ENCODE measurements around the gene HLA-DRB1.

HLA-DRB1 gene

DNA sequence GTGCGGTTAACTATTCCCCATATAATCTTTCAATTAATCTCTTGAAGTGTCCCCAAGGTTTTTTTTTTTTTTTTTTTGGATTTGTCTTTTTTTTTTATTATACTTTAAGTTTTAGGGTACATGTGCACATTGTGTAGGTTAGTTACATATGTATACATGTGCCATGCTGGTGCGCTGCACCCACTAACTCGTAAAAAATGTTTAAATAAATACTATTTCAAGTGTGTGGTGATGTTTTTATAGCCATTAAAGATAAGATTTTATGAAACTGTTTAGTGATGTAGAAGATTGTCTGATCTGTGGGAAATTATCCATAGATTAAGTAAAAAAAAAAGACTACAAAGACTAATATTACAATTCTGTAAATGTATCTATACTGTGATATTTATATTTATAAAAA lies 34.9 kb upstream of the HLA-DRB1 start:
- H3K27ac ChIP-seq (ENCODE audit: insufficient read depth, low read depth, low read length, poor library complexity, severe bottlenecking) = no peak overlapping the region
- WGBS, 2 experiments = no CpG with 5 or more reads among the region's 3 CpGs

DNA sequence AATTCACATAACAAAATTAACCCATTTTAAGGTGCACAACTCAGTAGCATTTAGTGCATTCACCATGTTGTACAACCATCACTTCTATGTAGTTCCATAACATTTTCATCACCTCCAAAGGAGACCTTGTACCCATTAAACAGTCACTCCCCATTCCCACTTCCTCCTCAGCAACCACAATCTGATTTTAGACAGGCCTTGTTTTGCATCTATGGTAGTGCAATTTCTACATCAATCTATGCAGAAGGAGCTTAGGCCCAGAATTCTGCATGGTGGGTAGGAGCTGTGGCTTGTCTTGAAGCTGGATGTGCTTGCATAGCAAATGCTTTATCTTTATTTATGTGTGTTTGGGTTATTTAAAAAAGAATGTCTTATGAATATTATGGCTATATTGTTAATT lies 34.0 kb upstream of the HLA-DRB1 start:
- H3K36me3 ChIP-seq (ENCODE audit: control insufficient read depth, insufficient read depth, low read length) = no peaks in the 10 kb centered on the region
- no peaks in the 10 kb centered on the region for H3K9me3 ChIP-seq (ENCODE audit: control insufficient read depth, low read length)
- H3K4me3 ChIP-seq (ENCODE audit: insufficient read depth, low read depth, low read length) = no peak overlapping the region
- H3K27me3 ChIP-seq (ENCODE audit: control insufficient read depth, insufficient read depth, low read length, poor library complexity, severe bottlenecking) = no peaks in the 10 kb centered on the region
- H3K27ac ChIP-seq (ENCODE audit: insufficient read depth, low read depth, low read length, poor library complexity, severe bottlenecking) = no peak overlapping the region
- H3K4me1 ChIP-seq (ENCODE audit: control insufficient read depth, insufficient read depth, low read length) = no peaks in the 10 kb centered on the region

More for the DNA sequence above, 34.9 kb upstream of the HLA-DRB1 start:
- Histone ChIP-seq H3K4me1 (ENCODE audit: control insufficient read depth, insufficient read depth, low read length) (no peaks in the 10 kb centered on the region), H3K36me3 (ENCODE audit: control insufficient read depth, insufficient read depth, low read length) (no peaks in the 10 kb centered on the region), H3K9me3 (ENCODE audit: control insufficient read depth, low read length) (no peaks in the 10 kb centered on the region), H3K27me3 (ENCODE audit: control insufficient read depth, insufficient read depth, low read length, poor library complexity, severe bottlenecking) (no peaks in the 10 kb centered on the region), H3K4me3 (ENCODE audit: insufficient read depth, low read depth, low read length) (no peak overlapping the region)

DNA sequence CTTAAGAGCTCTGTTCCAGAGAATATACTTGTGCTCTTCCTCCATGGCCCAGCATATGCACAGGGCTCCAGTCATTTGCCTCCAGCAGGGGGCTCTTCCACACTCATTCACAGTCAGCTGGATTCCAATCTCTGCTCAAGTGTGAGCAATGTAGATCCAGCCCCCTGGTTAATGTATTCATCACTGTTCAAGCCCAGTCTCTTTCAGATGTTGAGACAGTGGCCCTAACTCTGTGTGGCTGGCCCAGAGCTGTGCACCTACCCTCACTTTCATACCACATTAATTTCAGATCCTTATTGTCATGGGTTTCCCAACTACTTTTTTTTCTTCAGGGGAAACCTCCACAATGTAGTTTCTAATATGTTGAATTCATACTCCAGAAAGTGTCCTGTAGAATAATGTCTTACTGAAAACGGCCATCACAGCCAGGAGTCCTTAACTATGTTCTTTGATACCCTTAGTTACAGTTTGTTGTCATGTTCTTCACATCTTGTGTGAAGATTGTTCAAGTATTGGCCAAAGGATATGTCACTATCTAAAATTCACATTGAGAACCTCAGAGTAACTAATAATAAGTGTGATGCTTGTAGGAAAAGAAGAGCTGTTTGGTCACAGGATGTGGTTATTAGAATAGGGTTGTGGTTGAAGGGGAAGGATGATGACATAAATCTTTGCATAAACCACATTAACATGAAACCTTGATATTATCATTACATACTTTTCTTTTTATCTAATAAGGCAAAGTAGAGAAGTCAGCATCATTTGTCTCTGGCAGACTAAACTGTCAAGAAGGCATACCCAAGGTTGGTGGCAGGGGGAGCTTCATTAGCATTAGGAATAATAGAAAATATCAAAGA lies 33.1 kb upstream of the HLA-DRB1 start:
- Histone ChIP-seq H3K9me3 (ENCODE audit: control insufficient read depth, low read length) (no peaks in the 10 kb centered on the region), H3K27ac (ENCODE audit: insufficient read depth, low read depth, low read length, poor library complexity, severe bottlenecking) (no peak overlapping the region), H3K36me3 (ENCODE audit: control insufficient read depth, insufficient read depth, low read length) (no peaks in the 10 kb centered on the region), H3K27me3 (ENCODE audit: control insufficient read depth, insufficient read depth, low read length, poor library complexity, severe bottlenecking) (no peaks in the 10 kb centered on the region), H3K4me3 (ENCODE audit: insufficient read depth, low read depth, low read length) (no peak overlapping the region), H3K4me1 (ENCODE audit: control insufficient read depth, insufficient read depth, low read length) (no peaks in the 10 kb centered on the region)
- 50 to 89% methylated on average over 1 of the region's 1 CpG for WGBS, 2 experiments

DNA sequence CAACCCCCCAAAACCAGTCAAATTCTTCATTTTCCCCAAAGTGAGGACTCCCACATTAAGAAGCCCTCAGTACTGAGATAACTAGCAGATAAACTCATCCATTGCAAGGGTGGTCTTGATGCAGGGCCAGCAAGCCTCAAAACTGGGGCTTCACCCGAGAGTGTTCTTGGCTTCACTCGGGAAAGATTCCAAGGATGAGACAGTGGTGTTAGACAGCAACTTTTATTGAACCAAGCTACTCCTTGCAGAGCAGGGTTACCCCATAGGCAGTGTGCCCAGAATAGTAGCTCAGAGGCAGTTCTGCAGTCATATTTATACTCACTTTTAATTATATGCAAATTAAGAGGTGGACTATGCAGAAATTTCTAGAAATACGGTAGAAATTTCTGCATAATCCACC lies 31.7 kb upstream of the HLA-DRB1 start:
- Histone ChIP-seq H3K9me3 (ENCODE audit: control insufficient read depth, low read length) (no peaks in the 10 kb centered on the region), H3K36me3 (ENCODE audit: control insufficient read depth, insufficient read depth, low read length) (no peaks in the 10 kb centered on the region), H3K4me3 (ENCODE audit: insufficient read depth, low read depth, low read length) (no peak overlapping the region), H3K27me3 (ENCODE audit: control insufficient read depth, insufficient read depth, low read length, poor library complexity, severe bottlenecking) (no peaks in the 10 kb centered on the region), H3K4me1 (ENCODE audit: control insufficient read depth, insufficient read depth, low read length) (no peaks in the 10 kb centered on the region), H3K27ac (ENCODE audit: insufficient read depth, low read depth, low read length, poor library complexity, severe bottlenecking) (no peak overlapping the region)
- WGBS, 2 experiments = 56% methylated on average over 2 to 3 of the region's 3 CpGs

DNA sequence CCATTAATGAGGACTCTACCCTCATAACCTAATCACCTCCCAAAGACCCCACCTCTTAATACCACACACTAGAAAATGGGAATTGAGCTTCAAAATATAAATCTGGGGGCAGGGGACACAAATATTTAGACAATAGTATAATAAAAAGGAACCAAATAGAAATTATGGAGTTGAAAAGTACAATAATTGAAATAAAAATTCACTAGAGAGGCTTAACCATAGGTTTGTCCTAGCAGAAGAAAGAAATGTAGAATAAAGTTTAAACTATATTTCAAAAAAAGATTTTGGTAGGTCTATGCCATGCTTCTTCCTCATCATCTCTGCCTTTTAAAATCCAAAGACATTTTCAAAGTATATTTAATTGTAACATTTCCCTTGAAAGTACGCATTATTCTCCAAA lies 28.1 kb upstream of the HLA-DRB1 start:
- 79% methylated on average over 1 of the region's 1 CpG; no CpG with 5 or more reads in 1 of the 2 experiments for WGBS, 2 experiments

DNA sequence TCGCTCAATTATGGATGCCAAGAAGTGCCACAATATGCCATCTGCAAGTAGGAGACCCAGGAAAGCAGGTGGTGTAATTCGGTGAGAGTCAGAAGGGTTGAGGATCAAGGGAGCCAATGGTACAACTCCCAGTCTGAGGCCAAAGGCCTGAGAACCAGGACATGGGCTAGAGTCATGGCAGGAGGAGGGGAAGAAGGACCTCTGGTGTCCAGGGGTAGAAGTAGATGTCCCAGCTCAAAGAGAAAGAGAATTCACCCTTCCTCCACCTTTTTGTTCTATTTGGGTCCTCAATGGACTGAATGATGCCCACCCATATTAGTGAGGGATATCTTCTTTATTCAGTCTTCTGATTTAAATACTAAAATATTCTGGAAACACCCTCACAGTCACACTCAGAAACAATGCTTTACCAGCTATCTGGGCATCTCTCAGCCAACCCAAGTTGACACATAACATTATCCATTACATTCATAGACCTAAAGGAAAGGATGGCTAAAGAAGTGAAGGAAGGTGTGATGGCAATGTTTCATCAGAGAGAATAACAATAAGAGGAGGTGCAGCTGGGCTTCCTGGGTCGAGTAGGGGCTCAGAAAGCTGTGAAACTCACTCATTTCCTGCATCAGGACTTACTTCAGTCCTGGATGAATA lies 26.4 kb upstream of the HLA-DRB1 start:
- no peaks in the 10 kb centered on the region for H3K9me3 ChIP-seq (ENCODE audit: control insufficient read depth, low read length)
- no peak overlapping the region for H3K27ac ChIP-seq (ENCODE audit: insufficient read depth, low read depth, low read length, poor library complexity, severe bottlenecking)
- H3K4me3 ChIP-seq (ENCODE audit: insufficient read depth, low read depth, low read length) = no peak overlapping the region
- H3K27me3 ChIP-seq (ENCODE audit: control insufficient read depth, insufficient read depth, low read length, poor library complexity, severe bottlenecking) = no peaks in the 10 kb centered on the region
- no peaks in the 10 kb centered on the region for H3K36me3 ChIP-seq (ENCODE audit: control insufficient read depth, insufficient read depth, low read length)
- H3K4me1 ChIP-seq (ENCODE audit: control insufficient read depth, insufficient read depth, low read length) = no peaks in the 10 kb centered on the region
- 58 to 68% methylated on average over 3 of the region's 3 CpGs for WGBS, 2 experiments

More for the DNA sequence above, 28.1 kb upstream of the HLA-DRB1 start:
- H3K27ac ChIP-seq (ENCODE audit: insufficient read depth, low read depth, low read length, poor library complexity, severe bottlenecking) = no peak overlapping the region
- no peak overlapping the region for H3K4me3 ChIP-seq (ENCODE audit: insufficient read depth, low read depth, low read length)
- H3K9me3 ChIP-seq (ENCODE audit: control insufficient read depth, low read length) = no peaks in the 10 kb centered on the region
- no peaks in the 10 kb centered on the region for H3K27me3 ChIP-seq (ENCODE audit: control insufficient read depth, insufficient read depth, low read length, poor library complexity, severe bottlenecking)
- no peaks in the 10 kb centered on the region for H3K36me3 ChIP-seq (ENCODE audit: control insufficient read depth, insufficient read depth, low read length)
- H3K4me1 ChIP-seq (ENCODE audit: control insufficient read depth, insufficient read depth, low read length) = no peaks in the 10 kb centered on the region

DNA sequence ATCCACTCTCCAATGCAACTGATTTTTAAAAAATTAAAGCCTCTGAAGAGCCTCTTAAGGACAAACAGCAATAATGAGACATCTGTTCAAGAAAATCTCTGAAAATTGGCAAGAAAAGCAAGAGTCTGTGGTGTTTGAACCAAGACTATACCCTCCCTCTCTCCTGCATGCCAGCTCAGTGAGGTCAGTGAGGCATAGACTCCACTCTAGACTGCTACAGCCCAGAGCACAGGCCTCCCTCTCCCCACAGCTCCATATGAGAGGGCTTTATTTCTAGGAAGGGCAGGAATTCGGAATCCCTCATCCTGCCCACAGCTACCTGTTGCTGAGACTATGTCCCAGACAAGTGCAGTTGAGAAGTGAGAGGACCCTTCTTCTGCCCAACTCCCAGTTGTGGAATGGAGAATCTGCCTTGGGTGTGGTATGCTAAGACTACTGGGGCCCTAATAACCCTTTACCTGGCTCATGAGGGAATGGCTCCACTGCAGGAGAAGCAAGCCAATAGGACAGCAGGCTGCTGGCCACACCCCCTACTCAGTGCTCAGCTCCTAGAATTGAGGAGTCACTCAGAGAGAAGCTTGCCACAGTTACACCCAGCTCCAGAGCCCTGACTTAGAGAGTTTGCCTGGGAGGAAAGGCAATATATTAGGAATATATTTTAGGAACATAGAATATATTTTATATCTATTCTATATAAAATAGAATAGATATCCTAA lies 24.9 kb upstream of the HLA-DRB1 start:
- Histone ChIP-seq H3K36me3 (ENCODE audit: control insufficient read depth, insufficient read depth, low read length) (no peaks in the 10 kb centered on the region), H3K9me3 (ENCODE audit: control insufficient read depth, low read length) (no peaks in the 10 kb centered on the region), H3K4me3 (ENCODE audit: insufficient read depth, low read depth, low read length) (no peak overlapping the region), H3K27ac (ENCODE audit: insufficient read depth, low read depth, low read length, poor library complexity, severe bottlenecking) (no peak overlapping the region), H3K4me1 (ENCODE audit: control insufficient read depth, insufficient read depth, low read length) (no peaks in the 10 kb centered on the region), H3K27me3 (ENCODE audit: control insufficient read depth, insufficient read depth, low read length, poor library complexity, severe bottlenecking) (no peaks in the 10 kb centered on the region)
- 33 to 50% methylated on average over 1 of the region's 1 CpG for WGBS, 2 experiments

DNA sequence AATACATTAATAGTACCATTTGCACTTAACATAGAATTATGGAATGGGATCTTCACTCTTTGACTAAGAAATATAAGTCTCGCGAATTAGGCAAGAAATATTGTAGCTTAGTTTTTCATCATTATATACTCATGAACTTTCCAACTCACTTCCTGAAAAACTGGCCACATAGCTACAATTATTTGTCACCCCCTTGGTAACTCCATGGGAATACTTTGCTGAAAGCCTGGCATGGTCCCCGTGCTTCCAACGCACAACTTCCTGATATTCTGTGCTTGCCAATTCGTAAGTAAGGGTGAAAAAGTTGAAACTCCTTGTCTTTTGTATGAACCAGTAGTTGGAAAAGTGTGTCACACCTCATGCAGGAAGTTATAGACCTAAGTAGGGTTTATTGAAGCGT lies 23.8 kb upstream of the HLA-DRB1 start:
- H3K4me1 ChIP-seq (ENCODE audit: control insufficient read depth, insufficient read depth, low read length) = no peaks in the 10 kb centered on the region
- H3K36me3 ChIP-seq (ENCODE audit: control insufficient read depth, insufficient read depth, low read length) = no peaks in the 10 kb centered on the region
- no peak overlapping the region for H3K4me3 ChIP-seq (ENCODE audit: insufficient read depth, low read depth, low read length)
- no peak overlapping the region for H3K27ac ChIP-seq (ENCODE audit: insufficient read depth, low read depth, low read length, poor library complexity, severe bottlenecking)
- no peaks in the 10 kb centered on the region for H3K27me3 ChIP-seq (ENCODE audit: control insufficient read depth, insufficient read depth, low read length, poor library complexity, severe bottlenecking)
- H3K9me3 ChIP-seq (ENCODE audit: control insufficient read depth, low read length) = no peaks in the 10 kb centered on the region
- 45 to 53% methylated on average over 6 of the region's 6 CpGs for WGBS, 2 experiments

DNA sequence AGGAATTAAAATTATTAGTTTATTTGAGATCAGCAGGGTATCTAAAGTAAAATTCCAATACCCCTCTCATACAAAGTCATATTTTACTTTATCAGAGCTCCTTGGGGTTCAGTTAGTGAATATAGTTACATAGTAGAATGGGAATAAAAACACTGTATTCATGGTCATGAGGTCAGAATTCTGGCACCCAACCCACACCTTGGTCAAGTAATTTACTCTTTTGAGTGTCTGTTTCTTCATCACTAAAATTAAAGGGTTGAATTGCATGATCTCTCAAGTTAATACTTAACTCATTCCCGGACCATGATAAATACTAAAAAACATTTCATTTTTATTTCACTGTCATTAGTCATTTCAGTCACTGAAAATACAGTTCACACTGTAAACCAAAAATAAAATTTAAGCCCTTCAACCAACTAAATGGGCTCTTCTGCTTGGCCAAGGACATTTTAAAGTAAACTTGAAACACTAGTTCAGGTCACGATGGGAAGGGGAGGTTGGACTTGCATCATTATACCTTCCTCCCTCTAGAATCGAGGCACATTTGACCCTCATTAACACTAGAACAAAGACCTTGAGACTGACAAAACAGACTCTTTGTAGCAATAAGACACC lies 21.1 kb upstream of the HLA-DRB1 start:
- H3K27me3 ChIP-seq (ENCODE audit: control insufficient read depth, insufficient read depth, low read length, poor library complexity, severe bottlenecking) = no peaks in the 10 kb centered on the region
- no peaks in the 10 kb centered on the region for H3K36me3 ChIP-seq (ENCODE audit: control insufficient read depth, insufficient read depth, low read length)
- WGBS, 2 experiments = 68 to 73% methylated on average over 3 of the region's 3 CpGs
- H3K4me1 ChIP-seq (ENCODE audit: control insufficient read depth, insufficient read depth, low read length) = no peaks in the 10 kb centered on the region
- no peaks in the 10 kb centered on the region for H3K9me3 ChIP-seq (ENCODE audit: control insufficient read depth, low read length)
- H3K27ac ChIP-seq (ENCODE audit: insufficient read depth, low read depth, low read length, poor library complexity, severe bottlenecking) = no peak overlapping the region
- H3K4me3 ChIP-seq (ENCODE audit: insufficient read depth, low read depth, low read length) = no peak overlapping the region

Measured in ectodermal cell (in vitro differentiated cells).